Gastroesophageal sphincter (tissue), 4 donors: Measurements from ENCODE around the gene MPDZ. TPM values are rescaled to one million over a fixed set of nuclear protein-coding genes. Genes with fewer than 3 reads are reported as not detected.

Source experiments
- ATAC-seq: fragments of 150-250 bp; one replicate; pipeline ENCODE4 v1.9.1; 2016; ENCODE audit warnings: mild to moderate bottlenecking, moderate library complexity
- H3K27ac ChIP-seq, 4 donors: fragments of 200-600 bp; sonication (generic) in 3 of 4; 1 replicate in 3 of 4; 2 replicates in 1 of 4; pipeline ENCODE4 v1.5.1; 2016 to 2019
- H3K27me3 ChIP-seq: fragments of 200-600 bp; sonication (generic); one replicate; pipeline ENCODE4 v1.5.1; 2019
- H3K36me3 ChIP-seq, 2 donors: fragments of 200-600 bp; sonication (generic); one replicate each; pipeline ENCODE4 v1.5.1; 2019; ENCODE audit warnings: control low read depth in 1 of 2
- H3K4me1 ChIP-seq, 3 donors: fragments of 200-600 bp; sonication (generic); 1 replicate in 2 of 3; 2 replicates in 1 of 3; pipeline ENCODE4 v1.5.1; 2016 to 2019; ENCODE audit warnings: control low read depth in 2 of 3
- H3K4me3 ChIP-seq, 2 donors: fragments of 200-600 bp; sonication (generic); one replicate each; pipeline ENCODE4 v1.5.1; 2019; ENCODE audit warnings: mild to moderate bottlenecking in 1 of 2, moderate library complexity in 1 of 2
- H3K9me3 ChIP-seq, 3 donors: fragments of 200-600 bp; sonication (generic); one replicate each; pipeline ENCODE4 v1.5.1; 2017 to 2019; ENCODE audit warnings: control low read depth in 2 of 3
- CTCF ChIP-seq, 4 experiments: fragments of 200-600 bp in 2 of 4; fragments of 450-650 bp in 2 of 4; sonication (generic) in 1 of 4; IDR thresholded peaks; one replicate each; pipeline ENCODE4 v1.5.1; 2017 to 2019; ENCODE audit warnings: antibody characterized with exemption in 4 of 4, mild to moderate bottlenecking in 2 of 4, moderate library complexity in 2 of 4
- EP300 ChIP-seq: sonication (generic); formaldehyde crosslinking; IDR thresholded peaks from one replicate; pipeline ENCODE4 v1.6.1; 2017; ENCODE audit warnings: antibody characterized with exemption, mild to moderate bottlenecking
- POLR2A ChIP-seq, 2 donors: fragments of 450-650 bp; IDR thresholded peaks; one replicate each; pipeline ENCODE4 v1.6.1; 2017; ENCODE audit warnings: antibody characterized with exemption in 2 of 2, mild to moderate bottlenecking in 2 of 2, moderate library complexity in 1 of 2
- POLR2AphosphoS5 ChIP-seq: sonication (generic); formaldehyde crosslinking; IDR thresholded peaks from one replicate; pipeline ENCODE4 v1.6.1; 2017; ENCODE audit warnings: antibody characterized with exemption
- WGBS, 2 donors: methylation state at CpG; one replicate each; pipeline ENCODE4 v1.1.5; 2018; ENCODE audit warnings: low coverage in 1 of 2; 5-methylcytosine and 5-hydroxymethylcytosine counted together
- total RNA-seq, 4 donors: library from RNA; depleted of rRNA; stranded (reverse); fragments of >200 nt; gene quantifications; one replicate each; pipeline ENCODE4 v1.1.0, GENCODE V29; 2016

Gene MPDZ
- total RNA-seq, 4 donors from 2014 or later = 71.8 to 102 (median 81.2) TPM

GRCh38 chr9:13190040-13190439 lies 89.5 kb downstream of the MPDZ start:
- H3K4me3 ChIP-seq = no peak overlapping the region
- peaks cover 7 to 78% of the 10 kb centered on the region in 2 donors for H3K36me3 ChIP-seq
- H3K9me3 ChIP-seq = no peaks in the 10 kb centered on the region
- ATAC-seq = no peak
- no peaks in the 10 kb centered on the region for H3K4me1 ChIP-seq
- TF ChIP-seq CTCF (IDR thresholded peaks at IDR 0.05) (no peak), POLR2A (IDR thresholded peaks at IDR 0.05) (no peak), EP300 (no peak), POLR2AphosphoS5 (no peak)
- H3K27me3 ChIP-seq = no peaks in the 10 kb centered on the region
- no peak overlapping the region for H3K27ac ChIP-seq
- 66 to 67% methylated on average over 1 to 4 of the region's 4 CpGs for WGBS, 2 donors

GRCh38 chr9:13189362-13189761 lies 90.1 kb downstream of the MPDZ start:
- TF ChIP-seq POLR2AphosphoS5 (no peak), EP300 (no peak), POLR2A (IDR thresholded peaks at IDR 0.05) (no peak), CTCF (IDR thresholded peaks at IDR 0.05) (no peak)
- H3K27me3 ChIP-seq = no peaks in the 10 kb centered on the region
- H3K4me1 ChIP-seq = no peaks in the 10 kb centered on the region
- ATAC-seq = no peak
- H3K27ac ChIP-seq = no peak overlapping the region
- no peaks in the 10 kb centered on the region for H3K9me3 ChIP-seq
- H3K36me3 ChIP-seq = peaks cover 7 to 71% of the 10 kb centered on the region in 2 donors
- H3K4me3 ChIP-seq = no peak overlapping the region

- 83 to 89% methylated on average over 5 of the region's 5 CpGs for WGBS, 2 donors
- Histone ChIP-seq H3K27me3 (no peaks in the 10 kb centered on the region), H3K4me3 (no peak overlapping the region), H3K9me3 (no peaks in the 10 kb centered on the region), H3K27ac (no peak overlapping the region), H3K4me1 (peaks cover 0 to 7% (median 0%) of the 10 kb centered on the region in 3 donors), H3K36me3 (peaks cover 4 to 65% of the 10 kb centered on the region in 2 donors)
- TF ChIP-seq POLR2AphosphoS5 (no peak), POLR2A (IDR thresholded peaks at IDR 0.05) (no peak), CTCF (IDR thresholded peaks at IDR 0.05) (no peak), EP300 (no peak)
- ATAC-seq = no peak
Observed at GRCh38 chr9:13186774-13187173, 92.7 kb downstream of the MPDZ start.

- H3K27me3 ChIP-seq = no peaks in the 10 kb centered on the region
- WGBS, 2 donors = 83 to 86% methylated on average over 1 of the region's 1 CpG
- H3K9me3 ChIP-seq = no peaks in the 10 kb centered on the region
- H3K36me3 ChIP-seq = peaks cover 3 to 65% of the 10 kb centered on the region in 2 donors
- H3K4me3 ChIP-seq = no peak overlapping the region
- no peak overlapping the region for H3K27ac ChIP-seq
- no peak for ATAC-seq
- peaks cover 0 to 7% (median 0%) of the 10 kb centered on the region in 3 donors for H3K4me1 ChIP-seq
- TF ChIP-seq POLR2AphosphoS5 (no peak), EP300 (no peak), CTCF (IDR thresholded peaks at IDR 0.05) (no peak), POLR2A (IDR thresholded peaks at IDR 0.05) (no peak)
Observed at GRCh38 chr9:13186091-13186490, 93.4 kb downstream of the MPDZ start.

GRCh38 chr9:13181652-13182051 lies 97.8 kb downstream of the MPDZ start:
- WGBS, 2 donors = 27 to 63% methylated on average over 2 of the region's 2 CpGs

More at GRCh38 chr9:13181652-13182051, 97.8 kb downstream of the MPDZ start:
- Histone ChIP-seq H3K36me3 (peaks cover 0 to 44% of the 10 kb centered on the region in 2 donors), H3K4me1 (peaks cover 0 to 7% (median 0%) of the 10 kb centered on the region in 3 donors), H3K9me3 (no peaks in the 10 kb centered on the region), H3K4me3 (no peak overlapping the region), H3K27ac (no peak overlapping the region), H3K27me3 (no peaks in the 10 kb centered on the region)
- no peak for ATAC-seq
- TF ChIP-seq EP300 = no peak
- no peak for TF ChIP-seq POLR2A (IDR thresholded peaks at IDR 0.05)
- no peak for TF ChIP-seq POLR2AphosphoS5
- no peak for TF ChIP-seq CTCF (IDR thresholded peaks at IDR 0.05)
